GM12865 (cell line): ENCODE results near the gene SUPT4H1.

Source experiments
- DNase-seq: peaks from one replicate; pipeline ENCODE4 v3.0.0; 2010; ENCODE audit warnings: low read depth
- H3K4me3 ChIP-seq: 2 replicates; pipeline ENCODE4 v1.5.1; 2011; ENCODE audit warnings: mild to moderate bottlenecking, low read depth, low read length, control low read depth
- TF ChIP-seq, protein P1 (sequence below): IDR thresholded peaks from 2 replicates; pipeline ENCODE4 v1.5.1; 2011; ENCODE audit warnings: low read length, control low read depth, low read depth, inconsistent platforms; ENCODE audit not compliant: insufficient read depth; ENCODE audit errors: missing control alignments

Gene SUPT4H1

DNA sequence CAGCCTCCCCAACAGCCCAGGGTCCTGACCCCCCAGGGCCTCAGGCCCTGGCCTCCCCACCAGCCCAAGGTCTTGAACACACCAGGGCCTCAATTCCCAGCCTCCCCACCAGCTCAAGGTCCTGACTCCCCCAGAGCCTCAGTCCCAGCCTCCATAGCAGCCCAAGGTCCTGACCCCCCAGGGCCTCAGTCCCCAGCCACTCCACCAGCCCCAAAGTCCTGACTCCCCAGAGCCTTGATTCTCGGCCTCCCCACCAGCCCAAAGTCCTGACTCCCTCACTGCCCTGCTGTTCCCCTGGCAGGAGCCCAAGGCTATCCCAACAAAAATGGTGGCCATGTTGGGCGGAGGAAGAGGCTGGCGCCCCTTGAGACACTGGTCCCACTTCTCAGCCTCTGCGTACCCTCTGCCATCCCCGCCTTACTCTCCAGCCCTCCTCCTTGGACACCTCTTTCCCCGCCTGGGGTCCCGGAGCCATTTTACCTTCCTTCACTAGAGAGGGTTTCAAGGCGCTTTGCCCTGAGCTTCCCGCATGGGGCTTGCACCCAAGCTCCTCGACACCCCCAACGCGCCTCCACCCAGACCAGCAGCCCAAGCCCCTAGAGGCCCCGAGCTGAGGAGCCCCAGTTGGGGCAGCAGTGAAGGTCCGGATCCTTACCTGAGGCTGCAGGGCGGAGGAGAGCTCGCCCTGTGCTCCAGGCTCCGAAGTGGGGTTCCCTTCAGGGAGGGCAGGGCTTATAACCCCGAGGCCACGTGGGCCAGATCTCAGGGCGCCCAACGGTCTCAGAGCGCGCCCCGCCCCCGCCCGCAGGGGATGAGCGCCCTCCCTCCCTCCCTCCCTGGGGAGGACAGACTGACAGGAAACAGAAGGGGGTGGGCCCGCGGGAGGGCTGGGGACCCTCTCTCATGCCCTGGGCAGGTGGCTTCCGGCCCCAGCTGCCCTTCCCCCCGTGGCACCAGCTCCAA lies 19.9 kb downstream of the SUPT4H1 start:
- peak; percentile 98 for DNase-seq
- peak overlapping the region; percentile 94 for H3K4me3 ChIP-seq
- TF ChIP-seq, protein P1, sequence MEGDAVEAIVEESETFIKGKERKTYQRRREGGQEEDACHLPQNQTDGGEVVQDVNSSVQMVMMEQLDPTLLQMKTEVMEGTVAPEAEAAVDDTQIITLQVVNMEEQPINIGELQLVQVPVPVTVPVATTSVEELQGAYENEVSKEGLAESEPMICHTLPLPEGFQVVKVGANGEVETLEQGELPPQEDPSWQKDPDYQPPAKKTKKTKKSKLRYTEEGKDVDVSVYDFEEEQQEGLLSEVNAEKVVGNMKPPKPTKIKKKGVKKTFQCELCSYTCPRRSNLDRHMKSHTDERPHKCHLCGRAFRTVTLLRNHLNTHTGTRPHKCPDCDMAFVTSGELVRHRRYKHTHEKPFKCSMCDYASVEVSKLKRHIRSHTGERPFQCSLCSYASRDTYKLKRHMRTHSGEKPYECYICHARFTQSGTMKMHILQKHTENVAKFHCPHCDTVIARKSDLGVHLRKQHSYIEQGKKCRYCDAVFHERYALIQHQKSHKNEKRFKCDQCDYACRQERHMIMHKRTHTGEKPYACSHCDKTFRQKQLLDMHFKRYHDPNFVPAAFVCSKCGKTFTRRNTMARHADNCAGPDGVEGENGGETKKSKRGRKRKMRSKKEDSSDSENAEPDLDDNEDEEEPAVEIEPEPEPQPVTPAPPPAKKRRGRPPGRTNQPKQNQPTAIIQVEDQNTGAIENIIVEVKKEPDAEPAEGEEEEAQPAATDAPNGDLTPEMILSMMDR, result no peak

DNA sequence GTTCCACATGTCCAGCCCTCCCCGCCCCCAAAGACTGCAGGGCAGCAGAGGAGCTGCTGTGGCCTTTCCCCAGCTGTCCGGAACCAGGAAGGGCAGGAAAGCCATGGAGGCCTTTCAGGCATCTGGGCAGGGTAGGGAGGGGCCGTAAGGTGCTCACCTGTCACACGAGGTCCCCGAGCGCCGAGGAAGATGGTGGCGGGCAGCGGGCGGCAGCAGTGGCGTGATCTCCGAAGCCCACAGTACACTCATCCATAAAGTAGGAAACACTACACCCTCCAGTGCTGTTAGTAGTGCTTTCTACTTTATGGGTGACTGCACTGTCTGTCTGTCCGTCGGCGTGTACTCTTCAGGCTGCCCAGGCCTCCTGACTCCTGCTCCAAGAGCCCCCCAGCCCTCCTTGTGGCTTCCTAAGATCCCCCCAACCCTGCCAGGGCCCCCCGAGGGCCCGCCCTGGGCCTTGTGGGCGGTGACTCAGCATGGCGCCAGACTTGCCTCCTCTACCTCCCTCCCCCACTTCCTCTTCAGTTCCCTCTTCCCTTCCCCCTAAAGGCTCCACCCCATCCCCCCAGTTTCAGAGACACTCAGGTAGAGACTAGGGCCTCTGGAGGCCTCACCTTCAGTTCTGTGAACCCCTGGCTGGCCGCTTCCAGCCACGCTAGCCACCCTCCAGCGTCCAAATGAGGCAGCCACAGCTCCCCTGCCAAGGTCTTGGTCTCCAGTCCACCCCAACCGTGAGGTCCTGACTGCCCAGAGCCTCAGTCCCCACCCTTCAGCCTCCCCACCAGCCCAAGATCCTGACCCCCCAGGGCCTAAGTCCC lies 20.8 kb downstream of the SUPT4H1 start:
- DNase-seq, result peak; percentile 88
- TF ChIP-seq, protein P1, result no peak
- H3K4me3 ChIP-seq, result peak overlapping the region; percentile 94

DNA sequence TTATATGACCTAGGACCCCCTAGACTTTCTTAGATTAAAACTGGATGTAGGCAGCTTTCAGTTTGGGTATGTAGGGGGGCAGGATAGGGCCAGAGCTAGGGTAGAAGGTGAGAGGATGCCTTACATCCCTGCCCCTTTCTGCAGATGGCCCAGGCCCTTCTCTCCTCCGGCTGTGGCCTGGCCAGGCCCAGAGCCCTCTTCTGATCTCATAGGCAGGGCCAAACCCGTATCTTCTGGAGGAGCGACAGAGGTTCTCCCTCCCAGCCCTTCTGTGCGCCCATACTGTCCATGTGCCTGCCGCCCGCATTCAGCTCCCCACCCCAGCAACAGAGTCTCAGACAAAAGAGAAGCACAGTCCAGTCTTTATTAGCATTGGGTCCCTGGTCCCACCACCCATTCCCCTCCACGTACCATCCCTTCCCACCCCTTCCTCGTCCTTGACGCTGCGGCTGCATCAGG lies 21.4 kb downstream of the SUPT4H1 start:
- H3K4me3 ChIP-seq, result peak overlapping the region; percentile 94
- DNase-seq, result no peak
- TF ChIP-seq, protein P1, result no peak

DNA sequence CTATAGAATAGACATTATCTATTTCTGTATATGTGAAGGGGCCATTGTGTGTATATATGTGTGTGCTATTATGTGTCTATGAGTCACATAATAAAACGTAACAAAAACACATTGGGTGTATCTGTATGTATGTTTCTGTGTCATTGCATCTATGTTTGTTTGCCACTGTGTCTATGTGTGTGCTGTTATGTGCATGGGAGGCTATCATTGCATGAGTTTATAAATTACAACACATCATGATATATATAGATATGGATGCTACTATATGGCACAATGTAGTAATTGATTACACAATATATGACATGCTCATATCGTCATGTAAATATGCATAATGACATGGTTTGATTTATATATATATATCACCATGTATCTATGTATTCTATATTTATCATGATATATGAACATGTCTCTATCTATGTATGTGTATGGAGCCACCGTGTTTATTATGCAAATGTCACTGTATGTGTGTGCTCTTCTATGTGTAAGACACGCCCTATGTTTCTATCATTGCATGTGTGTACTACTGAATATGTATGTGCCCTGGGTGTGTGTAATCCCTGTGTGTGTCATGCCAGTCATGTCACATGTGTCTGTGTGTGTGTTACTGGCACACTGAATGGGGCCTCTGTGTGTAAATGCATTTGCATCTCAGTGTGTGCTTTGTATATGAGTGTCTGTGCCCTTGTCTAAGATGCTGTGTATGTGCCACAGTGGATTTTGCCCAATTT lies 22.0 kb downstream of the SUPT4H1 start:
- DNase-seq, result peak; percentile 95
- H3K4me3 ChIP-seq, result peak overlapping the region; percentile 94
- TF ChIP-seq, protein P1, result no peak

DNA sequence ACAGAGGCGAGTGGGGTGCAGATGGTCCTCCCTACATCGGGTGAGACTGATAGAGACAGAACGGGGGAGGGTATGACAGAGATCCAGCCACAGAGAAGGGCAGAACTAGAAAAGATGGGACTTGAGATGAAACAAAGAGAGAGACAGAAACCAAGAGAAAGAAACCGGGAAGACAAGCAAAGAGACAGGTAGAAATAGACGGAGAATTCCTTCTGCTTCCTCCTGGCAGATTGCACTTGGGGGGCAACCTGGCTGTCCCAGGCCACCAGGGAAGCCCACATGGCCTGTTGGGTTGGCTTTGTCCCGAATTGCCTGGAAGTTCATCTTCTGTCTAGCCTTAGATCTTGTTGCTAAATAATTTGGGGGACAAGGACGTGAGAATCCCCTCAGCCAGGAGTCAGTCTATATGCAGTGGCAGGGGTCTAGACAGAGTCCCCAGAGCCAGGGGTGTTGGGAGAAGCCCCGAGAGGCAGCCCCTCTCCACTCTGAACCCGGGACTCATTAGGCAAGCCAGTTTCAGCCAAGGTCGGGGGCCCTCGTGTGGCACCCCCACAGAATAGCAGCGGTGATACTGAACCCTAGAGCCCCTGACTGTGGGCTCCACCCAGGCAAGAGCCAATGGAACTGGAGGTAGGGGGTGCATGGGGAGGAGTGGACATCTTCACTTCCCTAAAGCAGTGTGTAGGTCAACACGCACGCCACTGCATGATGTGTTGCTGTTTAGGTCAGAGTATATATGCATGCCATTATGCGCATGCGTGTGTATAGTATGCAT lies 22.8 kb downstream of the SUPT4H1 start:
- H3K4me3 ChIP-seq, result peak overlapping the region; percentile 94
- TF ChIP-seq, protein P1, result peak; percentile 67
- DNase-seq, result peak; percentile 99
